Measurements from ENCODE around the gene CORIN. TPM values are rescaled to one million over a fixed set of nuclear protein-coding genes. Genes with fewer than 3 reads are reported as not detected.
"Not testable (repeated sequence)": the region's sequence is repeated elsewhere in the genome, so short reads cannot be mapped to it uniquely, and the experiment has no call there.

Gene CORIN
- total and polyA plus RNA-seq, 9 donors: 0.20 to 7.9 (median 0.80) TPM; not detected in 1

DNA sequence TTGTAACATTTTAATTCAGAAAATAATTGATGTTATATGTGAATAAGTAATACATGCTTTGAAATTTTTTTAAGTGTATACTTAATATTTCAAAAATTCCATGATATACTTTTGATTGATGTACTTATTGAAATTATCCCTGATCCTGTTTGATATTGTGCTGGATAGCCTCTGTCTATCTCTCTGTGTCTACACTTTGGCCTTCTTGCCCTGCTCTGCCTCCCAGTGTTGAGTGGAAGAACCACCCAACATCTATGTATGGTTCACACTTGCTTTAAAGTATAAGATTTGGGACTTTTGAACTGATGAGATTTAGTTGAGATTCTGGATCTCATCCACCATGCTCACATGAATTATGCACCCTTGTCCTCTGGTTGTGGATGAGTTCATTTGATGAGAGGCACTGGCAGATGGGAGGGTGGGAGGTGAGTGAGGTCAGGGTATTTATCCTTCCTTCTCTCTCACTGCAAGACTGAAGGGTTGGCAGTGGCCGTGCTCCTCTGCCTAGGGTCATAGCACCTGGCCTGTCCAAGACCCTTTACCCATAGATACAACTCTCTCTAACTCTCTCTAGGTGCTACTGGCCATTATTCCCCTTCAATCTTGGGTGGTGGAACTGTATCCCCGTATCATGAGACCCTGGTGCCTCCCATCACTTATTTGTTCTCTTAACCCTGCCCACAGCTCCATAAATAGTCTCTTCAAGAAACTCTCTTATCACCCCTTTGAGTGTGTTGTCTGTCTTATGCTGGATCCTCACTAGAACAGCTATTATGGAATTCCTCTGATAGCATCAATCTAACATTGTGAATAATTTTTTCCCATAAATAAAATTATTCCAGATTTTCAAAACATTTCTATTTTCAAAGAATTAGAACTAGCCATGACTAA lies 75.2 kb downstream of the CORIN start:
- no peaks in the 10 kb centered on the region for H3K4me1 ChIP-seq (ENCODE audit: insufficient read depth)
- TF ChIP-seq, protein P1, sequence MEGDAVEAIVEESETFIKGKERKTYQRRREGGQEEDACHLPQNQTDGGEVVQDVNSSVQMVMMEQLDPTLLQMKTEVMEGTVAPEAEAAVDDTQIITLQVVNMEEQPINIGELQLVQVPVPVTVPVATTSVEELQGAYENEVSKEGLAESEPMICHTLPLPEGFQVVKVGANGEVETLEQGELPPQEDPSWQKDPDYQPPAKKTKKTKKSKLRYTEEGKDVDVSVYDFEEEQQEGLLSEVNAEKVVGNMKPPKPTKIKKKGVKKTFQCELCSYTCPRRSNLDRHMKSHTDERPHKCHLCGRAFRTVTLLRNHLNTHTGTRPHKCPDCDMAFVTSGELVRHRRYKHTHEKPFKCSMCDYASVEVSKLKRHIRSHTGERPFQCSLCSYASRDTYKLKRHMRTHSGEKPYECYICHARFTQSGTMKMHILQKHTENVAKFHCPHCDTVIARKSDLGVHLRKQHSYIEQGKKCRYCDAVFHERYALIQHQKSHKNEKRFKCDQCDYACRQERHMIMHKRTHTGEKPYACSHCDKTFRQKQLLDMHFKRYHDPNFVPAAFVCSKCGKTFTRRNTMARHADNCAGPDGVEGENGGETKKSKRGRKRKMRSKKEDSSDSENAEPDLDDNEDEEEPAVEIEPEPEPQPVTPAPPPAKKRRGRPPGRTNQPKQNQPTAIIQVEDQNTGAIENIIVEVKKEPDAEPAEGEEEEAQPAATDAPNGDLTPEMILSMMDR (IDR thresholded peaks at IDR 0.05): no peak
- no peak for TF ChIP-seq POLR2A (IDR thresholded peaks at IDR 0.05)
- H3K27me3 ChIP-seq: no peaks in the 10 kb centered on the region
- H3K27ac ChIP-seq: no peak overlapping the region
- intact Hi-C loops (cut with DNase I): no loop called here
- H3K9me3 ChIP-seq: no peaks in the 10 kb centered on the region
- H3K4me3 ChIP-seq: no peak overlapping the region
- 53 to 71% (median 68%) methylated on average over 2 of the region's 2 CpGs for WGBS, 3 donors
- DNase-seq: no peak
- no peaks in the 10 kb centered on the region for H3K36me3 ChIP-seq

GRCh38 chr4:47753316-47753715 lies 84.6 kb downstream of the CORIN start:
- 86 to 90% (median 88%) methylated on average over 9 of the region's 9 CpGs for WGBS, 3 donors
- DNase-seq; H3K9me3 ChIP-seq; H3K27me3 ChIP-seq; H3K27ac ChIP-seq; intact Hi-C loops (cut with DNase I); H3K4me1 ChIP-seq (ENCODE audit: insufficient read depth); H3K4me3 ChIP-seq; H3K36me3 ChIP-seq: not testable (repeated sequence)

DNA sequence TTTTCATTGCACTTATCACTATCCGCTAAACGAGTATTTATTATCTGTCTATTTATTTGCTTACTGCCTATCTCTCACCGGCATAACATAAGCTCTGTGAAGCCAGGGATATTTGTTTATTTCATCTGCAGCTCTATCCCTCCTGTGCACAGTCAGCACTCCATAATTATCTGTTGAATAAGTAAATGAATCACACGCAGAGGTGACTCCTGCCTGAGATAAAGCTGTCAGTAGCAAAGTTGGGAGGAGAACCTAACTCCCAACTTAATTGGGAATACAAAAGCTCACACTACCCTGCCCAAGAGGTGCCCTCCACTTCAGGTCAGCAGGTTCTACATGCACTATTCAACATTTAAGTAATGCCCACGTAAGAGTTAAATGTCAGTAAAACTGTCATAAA lies 85.7 kb downstream of the CORIN start:
- H3K4me3 ChIP-seq: no peak overlapping the region
- 21 to 33% (median 29%) methylated on average over 5 of the region's 5 CpGs for WGBS, 3 donors
- intact Hi-C loops (cut with DNase I): no loop called here
- no peaks in the 10 kb centered on the region for H3K36me3 ChIP-seq
- TF ChIP-seq EP300 (IDR thresholded peaks at IDR 0.05) (no peak), POLR2A (IDR thresholded peaks at IDR 0.05) (no peak)
- TF ChIP-seq, protein P1 (IDR thresholded peaks at IDR 0.05): no peak
- H3K4me1 ChIP-seq (ENCODE audit: insufficient read depth): no peaks in the 10 kb centered on the region
- H3K9me3 ChIP-seq: no peaks in the 10 kb centered on the region
- no peak overlapping the region for H3K27ac ChIP-seq
- no peak for DNase-seq
- no peaks in the 10 kb centered on the region for H3K27me3 ChIP-seq

DNA sequence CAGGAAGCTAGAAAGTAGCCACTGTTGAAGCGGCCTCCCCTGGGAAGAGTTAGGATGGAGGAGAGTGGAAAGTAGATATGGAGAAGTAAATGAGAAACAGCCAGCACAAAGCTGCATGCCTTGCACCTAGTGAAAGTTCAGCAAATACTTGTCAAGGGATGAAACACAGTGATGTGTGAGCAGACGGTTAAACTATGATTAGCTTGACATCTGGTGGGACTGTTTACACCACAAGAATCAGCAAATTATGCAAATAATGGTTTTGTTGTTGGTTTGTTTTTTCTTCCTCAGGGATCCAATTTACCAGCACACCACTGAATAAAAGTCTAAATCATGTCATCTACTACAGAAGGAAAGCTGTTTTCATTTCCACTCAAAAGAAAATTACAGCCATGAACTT lies 87.1 kb downstream of the CORIN start:
- Histone ChIP-seq H3K27me3 (no peaks in the 10 kb centered on the region), H3K9me3 (no peaks in the 10 kb centered on the region), H3K36me3 (no peaks in the 10 kb centered on the region), H3K27ac (no peak overlapping the region), H3K4me1 (ENCODE audit: insufficient read depth) (no peaks in the 10 kb centered on the region), H3K4me3 (no peak overlapping the region)
- intact Hi-C loops (cut with DNase I): no loop called here
- WGBS, 3 donors: 34 to 61% (median 44%) methylated on average over 2 of the region's 2 CpGs
- TF ChIP-seq POLR2A (IDR thresholded peaks at IDR 0.05) (no peak), EP300 (IDR thresholded peaks at IDR 0.05) (no peak)
- TF ChIP-seq, protein P1 (IDR thresholded peaks at IDR 0.05): no peak
- DNase-seq: no peak

- TF ChIP-seq POLR2A (IDR thresholded peaks at IDR 0.05): no peak
- Histone ChIP-seq H3K4me3 (no peak overlapping the region), H3K27me3 (no peaks in the 10 kb centered on the region), H3K36me3 (no peaks in the 10 kb centered on the region), H3K9me3 (no peaks in the 10 kb centered on the region), H3K27ac (no peak overlapping the region), H3K4me1 (ENCODE audit: insufficient read depth) (no peaks in the 10 kb centered on the region)
- no peak for DNase-seq
- 76 to 82% (median 77%) methylated on average over 4 of the region's 4 CpGs for WGBS, 3 donors
- intact Hi-C loops (cut with DNase I): no loop called here
These were observed 88.0 kb downstream of the CORIN start for GRCh38 chr4:47749858-47750257.
